ENCODE measurements around the gene COQ7.

Gene COQ7

GRCh38 chr16:19067349-19068236 is at the start of gene COQ7:
Gene COQ7, plus strand, starts transcription at chr16:19067614. Its CDS starts 51 bp downstream, at chr16:19067665.
- DNase-seq, result peak; percentile 98

- no peak for DNase-seq
Observed at GRCh38 chr16:19020689-19021088, 46.7 kb upstream of the COQ7 start.

GRCh38 chr16:19021747-19022146 is 45.7 kb upstream of the COQ7 start:
- no peak for DNase-seq

GRCh38 chr16:19027416-19027815 is 40.0 kb upstream of the COQ7 start:
- no peak for DNase-seq

- DNase-seq, result no peak
Observed at GRCh38 chr16:19029980-19030379, 37.4 kb upstream of the COQ7 start.

- DNase-seq, result no peak
Observed at GRCh38 chr16:19031738-19032137, 35.7 kb upstream of the COQ7 start.

- DNase-seq, result no peak
Observed at GRCh38 chr16:19033761-19034160, 33.7 kb upstream of the COQ7 start.

GRCh38 chr16:19040400-19040799 is 27.0 kb upstream of the COQ7 start:
- DNase-seq, result no peak

- DNase-seq, result no peak
Observed at GRCh38 chr16:19044769-19045168, 22.6 kb upstream of the COQ7 start.

GRCh38 chr16:19046062-19046461 is 21.4 kb upstream of the COQ7 start:
- DNase-seq, result no peak

- no peak for DNase-seq
Observed at GRCh38 chr16:19062706-19063105, 4.7 kb upstream of the COQ7 start.

- DNase-seq, result no peak
Observed at GRCh38 chr16:19066988-19067348, 446 bp upstream of the COQ7 start.

GRCh38 chr16:19068237-19068815 is 912 bp downstream of the COQ7 start:
- no peak for DNase-seq

- DNase-seq, result no peak
Observed at GRCh38 chr16:19071811-19072777, 4.7 kb downstream of the COQ7 start.

GRCh38 chr16:19073344-19073743 is 5.9 kb downstream of the COQ7 start:
- DNase-seq, result no peak

GRCh38 chr16:19073863-19074262 is 6.4 kb downstream of the COQ7 start:
- no peak for DNase-seq

- DNase-seq, result no peak
Observed at GRCh38 chr16:19075511-19075910, 8.1 kb downstream of the COQ7 start.

GRCh38 chr16:19077879-19078278 is 10.5 kb downstream of the COQ7 start:
- no peak for DNase-seq

GRCh38 chr16:19083670-19084069 is 16.3 kb downstream of the COQ7 start:
- DNase-seq, result no peak

- no peak for DNase-seq
Observed at GRCh38 chr16:19084139-19084538, 16.7 kb downstream of the COQ7 start.

- no peak for DNase-seq
Observed at GRCh38 chr16:19084879-19085278, 17.5 kb downstream of the COQ7 start.

GRCh38 chr16:19085679-19086200 is 18.3 kb downstream of the COQ7 start:
- no peak for DNase-seq

Measured in NCI-H2171 (cell line).